Skeletal muscle tissue (tissue), 4 donors: ENCODE data around the gene FTO. TPM values are rescaled to one million over a fixed set of nuclear protein-coding genes. Genes with fewer than 3 reads are reported as not detected.

Experiments
- H3K27ac ChIP-seq: one replicate; pipeline ENCODE4 v1.7.0; 2013; ENCODE audit warnings: mild to moderate bottlenecking, low read depth, low read length, inconsistent platforms
- H3K27me3 ChIP-seq, 3 donors: one replicate each; pipeline ENCODE4 v1.7.0; 2013; ENCODE audit warnings: low read length in 3 of 3; ENCODE audit not compliant: control insufficient read depth in 3 of 3, insufficient read depth in 3 of 3
- H3K36me3 ChIP-seq, 3 donors: one replicate each; pipeline ENCODE4 v1.7.0; 2013; ENCODE audit warnings: low read length in 3 of 3; ENCODE audit not compliant: control insufficient read depth in 3 of 3, insufficient read depth in 3 of 3
- H3K4me1 ChIP-seq, 3 donors: one replicate each; pipeline ENCODE4 v1.7.0; 2013; ENCODE audit warnings: low read length in 3 of 3, mild to moderate bottlenecking in 3 of 3; ENCODE audit not compliant: control insufficient read depth in 3 of 3, insufficient read depth in 3 of 3
- H3K4me3 ChIP-seq, 3 donors: one replicate each; pipeline ENCODE4 v1.7.0; 2013; ENCODE audit warnings: low read length in 3 of 3
- H3K9ac ChIP-seq, 3 donors: one replicate each; pipeline ENCODE4 v1.7.0; 2013; ENCODE audit warnings: low read length in 3 of 3, mild to moderate bottlenecking in 3 of 3, moderate library complexity in 2 of 3, low read depth in 1 of 3
- H3K9me3 ChIP-seq, 3 donors: one replicate each; pipeline ENCODE4 v1.7.0; 2013; ENCODE audit warnings: low read length in 3 of 3; ENCODE audit not compliant: control insufficient read depth in 3 of 3
- total RNA-seq: library from RNA; depleted of rRNA; stranded (reverse); fragments of >200 nt; gene quantifications from one replicate; pipeline ENCODE4 v1.2.3, GENCODE V29; 2014
- donor health status: Osteomylitis.

Gene FTO
- total RNA-seq, 1 donor from 2014 or later: 37.1 TPM

- Histone ChIP-seq H3K9ac (no peak overlapping the region), H3K4me1 (peaks cover 8 to 23% (median 20%) of the 10 kb centered on the region in 3 donors), H3K9me3 (no peaks in the 10 kb centered on the region), H3K36me3 (no peaks in the 10 kb centered on the region), H3K27ac (no peak overlapping the region), H3K27me3 (no peaks in the 10 kb centered on the region), H3K4me3 (no peak overlapping the region)
Measured at GRCh38 chr16:53773881-53774280, 69.9 kb downstream of the FTO start.

- H3K4me3 ChIP-seq: no peak overlapping the region
- peaks cover 8 to 21% (median 20%) of the 10 kb centered on the region in 3 donors for H3K4me1 ChIP-seq
- no peaks in the 10 kb centered on the region for H3K9me3 ChIP-seq
- no peaks in the 10 kb centered on the region for H3K27me3 ChIP-seq
- no peak overlapping the region for H3K27ac ChIP-seq
- H3K36me3 ChIP-seq: no peaks in the 10 kb centered on the region
- no peak overlapping the region for H3K9ac ChIP-seq
Measured at GRCh38 chr16:53775106-53775820, 71.3 kb downstream of the FTO start.

GRCh38 chr16:53775821-53776431 lies 72.0 kb downstream of the FTO start:
- H3K27ac ChIP-seq: no peak overlapping the region

GRCh38 chr16:53779186-53779585 lies 75.2 kb downstream of the FTO start:
- Histone ChIP-seq H3K9me3 (no peaks in the 10 kb centered on the region), H3K9ac (no peak overlapping the region), H3K4me3 (no peak overlapping the region), H3K36me3 (no peaks in the 10 kb centered on the region), H3K4me1 (peaks cover 7 to 14% (median 11%) of the 10 kb centered on the region in 3 donors), H3K27me3 (no peaks in the 10 kb centered on the region), H3K27ac (no peak overlapping the region)

More at GRCh38 chr16:53775821-53776431, 72.0 kb downstream of the FTO start:
- H3K9ac ChIP-seq: no peak overlapping the region
- H3K9me3 ChIP-seq: no peaks in the 10 kb centered on the region
- peaks cover 8 to 21% (median 20%) of the 10 kb centered on the region in 3 donors for H3K4me1 ChIP-seq
- H3K36me3 ChIP-seq: no peaks in the 10 kb centered on the region
- no peak overlapping the region for H3K4me3 ChIP-seq
- no peaks in the 10 kb centered on the region for H3K27me3 ChIP-seq

GRCh38 chr16:53780051-53780450 lies 76.1 kb downstream of the FTO start:
- H3K9ac ChIP-seq: no peak overlapping the region
- H3K36me3 ChIP-seq: no peaks in the 10 kb centered on the region
- H3K4me1 ChIP-seq: peaks cover 7 to 11% (median 10%) of the 10 kb centered on the region in 3 donors
- H3K27me3 ChIP-seq: no peaks in the 10 kb centered on the region
- H3K4me3 ChIP-seq: no peak overlapping the region
- H3K27ac ChIP-seq: no peak overlapping the region
- H3K9me3 ChIP-seq: no peaks in the 10 kb centered on the region

- H3K27me3 ChIP-seq: no peaks in the 10 kb centered on the region
- H3K9ac ChIP-seq: no peak overlapping the region
- H3K9me3 ChIP-seq: no peaks in the 10 kb centered on the region
- peaks cover 2 to 5% (median 3%) of the 10 kb centered on the region in 3 donors for H3K4me1 ChIP-seq
- H3K27ac ChIP-seq: no peak overlapping the region
- H3K4me3 ChIP-seq: no peak overlapping the region
- H3K36me3 ChIP-seq: no peaks in the 10 kb centered on the region
Measured at GRCh38 chr16:53781023-53781605, 77.2 kb downstream of the FTO start.

GRCh38 chr16:53782148-53782547 lies 78.2 kb downstream of the FTO start:
- no peak overlapping the region for H3K4me3 ChIP-seq
- H3K27me3 ChIP-seq: no peaks in the 10 kb centered on the region
- no peaks in the 10 kb centered on the region for H3K9me3 ChIP-seq
- no peak overlapping the region for H3K27ac ChIP-seq
- H3K4me1 ChIP-seq: peaks cover 0 to 3% (median 0%) of the 10 kb centered on the region in 3 donors
- no peak overlapping the region for H3K9ac ChIP-seq
- no peaks in the 10 kb centered on the region for H3K36me3 ChIP-seq

GRCh38 chr16:53784291-53784690 lies 80.3 kb downstream of the FTO start:
- Histone ChIP-seq H3K27me3 (no peaks in the 10 kb centered on the region), H3K27ac (no peak overlapping the region), H3K9ac (no peak overlapping the region), H3K4me1 (peaks cover 0 to 3% (median 3%) of the 10 kb centered on the region in 3 donors), H3K4me3 (no peak overlapping the region), H3K9me3 (no peaks in the 10 kb centered on the region), H3K36me3 (no peaks in the 10 kb centered on the region)

- Histone ChIP-seq H3K27ac (no peak overlapping the region), H3K4me3 (no peak overlapping the region)
Measured at GRCh38 chr16:53785044-53785443, 81.1 kb downstream of the FTO start.

GRCh38 chr16:53785916-53786315 lies 82.0 kb downstream of the FTO start:
- Histone ChIP-seq H3K36me3 (no peaks in the 10 kb centered on the region), H3K27me3 (no peaks in the 10 kb centered on the region), H3K4me1 (peaks cover 0 to 3% (median 3%) of the 10 kb centered on the region in 3 donors), H3K9ac (no peak overlapping the region), H3K9me3 (no peaks in the 10 kb centered on the region), H3K27ac (no peak overlapping the region), H3K4me3 (no peak overlapping the region)

More at GRCh38 chr16:53785044-53785443, 81.1 kb downstream of the FTO start:
- Histone ChIP-seq H3K9me3 (no peaks in the 10 kb centered on the region), H3K27me3 (no peaks in the 10 kb centered on the region), H3K4me1 (peaks cover 0 to 3% (median 3%) of the 10 kb centered on the region in 3 donors), H3K36me3 (no peaks in the 10 kb centered on the region), H3K9ac (no peak overlapping the region)
